Left lobe of liver (tissue), 2 donors: ENCODE results near the gene SAPCD1. TPM values are rescaled to one million over a fixed set of nuclear protein-coding genes. Genes with fewer than 3 reads are reported as not detected.

Source experiments
- ATAC-seq: fragments of 200-7000 bp; cut with Tn5 transposase; one replicate; pipeline ENCODE4 v1.9.1; 2020; ENCODE audit warnings: mild to moderate bottlenecking, moderate library complexity
- DNase-seq: peaks from one replicate; pipeline ENCODE4 v3.0.0-alpha.2; 2020; ENCODE audit warnings: low spot score
- total RNA-seq: library from RNA; stranded (reverse); gene quantifications from one replicate; pipeline ENCODE4 v1.2.1, GENCODE V29; 2021
- donor health status: DM: no; HTN: no; CAD: no; lungs with moderate emphysema.
- donor health status: DM: no; HTN: yes; CAD: no.

SAPCD1 gene
- 0.73 TPM for total RNA-seq

- ATAC-seq (no peak), DNase-seq (no peak)
These were observed at the start of gene SAPCD1 for GRCh38 chr6:31762356-31762755. Gene SAPCD1, plus strand, starts transcription at chr6:31762656. Its CDS starts 399 bp downstream, at chr6:31763055.

DNA sequence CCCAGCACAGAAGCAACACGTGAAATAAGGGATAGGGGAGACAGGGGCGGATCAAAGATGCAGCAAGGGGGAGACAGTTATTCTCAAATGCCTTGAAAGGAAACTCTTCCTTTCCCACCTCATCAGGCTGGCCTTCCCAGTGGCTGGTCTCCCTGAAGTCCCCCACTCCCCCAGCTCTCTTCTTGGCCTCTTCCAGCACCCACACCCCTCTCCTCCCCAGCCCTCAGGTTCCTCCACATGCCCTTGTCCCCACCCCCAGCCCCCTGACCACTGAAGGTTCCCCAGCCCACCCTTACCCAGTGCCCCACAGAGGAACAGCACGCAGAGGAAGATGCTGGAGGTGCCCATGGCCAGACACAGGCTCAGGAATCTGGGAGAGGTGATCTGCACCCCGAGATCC, 49.0 kb upstream of the SAPCD1 start:
- ATAC-seq, result no peak

GRCh38 chr6:31713991-31714684, 48.3 kb upstream of the SAPCD1 start:
- no peak for DNase-seq
- ATAC-seq, result no peak

More for the DNA sequence above, 49.0 kb upstream of the SAPCD1 start:
- no peak for DNase-seq

- no peak for ATAC-seq
- no peak for DNase-seq
These were observed 47.2 kb upstream of the SAPCD1 start, which contains the start of gene LY6G6D for GRCh38 chr6:31715022-31715958. Gene LY6G6D, plus strand, starts transcription at chr6:31715348. Its CDS starts 8 bp downstream, at chr6:31715356.

- DNase-seq (no peak), ATAC-seq (peak; percentile 67)
These were observed 44.8 kb upstream of the SAPCD1 start for GRCh38 chr6:31717499-31718222.

GRCh38 chr6:31718265-31718664, 44.2 kb upstream of the SAPCD1 start:
- ATAC-seq (no peak), DNase-seq (no peak)

DNA sequence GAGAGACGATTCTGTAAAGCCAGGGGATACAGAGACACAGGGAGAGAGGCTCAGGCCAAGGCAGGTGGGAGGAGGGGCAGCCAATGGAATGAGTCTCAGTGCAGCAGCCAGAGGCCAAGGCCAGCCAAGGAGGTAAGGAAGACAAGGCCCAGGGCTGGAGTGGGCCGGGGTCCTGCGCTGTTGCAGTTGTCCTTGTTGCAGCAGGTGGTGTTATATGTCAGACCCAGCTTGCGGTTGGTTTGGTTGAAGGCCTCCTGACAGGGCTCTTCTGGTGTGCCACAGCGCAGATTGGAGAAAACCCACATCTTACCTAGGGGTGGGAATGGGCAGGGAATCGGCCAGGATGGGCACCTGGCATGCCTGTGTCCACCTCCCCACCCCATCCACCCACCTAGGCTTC, 43.5 kb upstream of the SAPCD1 start:
- ATAC-seq (no peak), DNase-seq (no peak)

GRCh38 chr6:31720196-31720770, 42.2 kb upstream of the SAPCD1 start:
- ATAC-seq (no peak), DNase-seq (no peak)

- ATAC-seq (no peak), DNase-seq (no peak)
These were observed 41.0 kb upstream of the SAPCD1 start, which contains the start of gene LY6G6C for GRCh38 chr6:31721351-31722020. Gene LY6G6C, minus strand, starts transcription at chr6:31721746. Its CDS starts 67 bp downstream, at chr6:31721679.

- ATAC-seq (no peak), DNase-seq (no peak)
These were observed 40.3 kb upstream of the SAPCD1 start for GRCh38 chr6:31722173-31722572.

DNA sequence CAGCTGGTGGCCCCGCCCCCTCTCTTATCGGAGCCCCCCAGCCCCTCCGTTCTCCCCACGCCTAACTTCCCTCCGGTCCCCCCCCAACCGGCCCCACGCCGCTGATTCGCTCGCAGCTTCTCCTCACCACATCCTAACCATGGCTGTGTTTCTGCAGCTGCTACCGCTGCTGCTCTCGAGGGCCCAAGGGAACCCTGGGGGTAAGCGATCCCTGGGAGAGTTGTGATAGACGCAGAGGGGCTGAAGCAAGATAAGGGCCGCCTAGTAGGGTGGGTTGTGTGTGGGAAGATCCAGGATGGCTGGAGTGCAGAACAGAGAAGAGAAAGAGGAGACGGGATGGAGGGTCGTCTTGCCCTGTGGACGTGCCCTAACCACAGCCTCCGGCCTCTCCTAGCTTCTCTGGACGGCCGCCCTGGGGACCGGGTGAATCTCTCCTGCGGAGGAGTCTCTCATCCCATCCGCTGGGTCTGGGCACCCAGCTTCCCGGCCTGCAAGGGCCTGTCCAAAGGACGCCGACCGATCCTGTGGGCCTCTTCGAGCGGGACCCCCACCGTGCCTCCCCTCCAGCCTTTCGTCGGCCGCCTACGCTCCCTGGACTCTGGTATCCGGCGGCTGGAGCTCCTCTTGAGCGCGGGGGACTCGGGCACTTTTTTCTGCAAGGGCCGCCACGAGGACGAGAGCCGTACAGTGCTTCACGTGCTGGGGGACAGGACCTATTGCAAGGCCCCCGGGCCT, 39.0 kb upstream of the SAPCD1 start, which contains the start of gene MPIG6B:
TSS of gene MPIG6B (plus strand) at position 129 of the 735 bp plus-strand sequence. CDS start at position 140, 11 bp downstream.
- DNase-seq (no peak), ATAC-seq (no peak)

- ATAC-seq, result no peak
- DNase-seq, result no peak
These were observed 38.3 kb upstream of the SAPCD1 start for GRCh38 chr6:31723980-31724691.

DNA sequence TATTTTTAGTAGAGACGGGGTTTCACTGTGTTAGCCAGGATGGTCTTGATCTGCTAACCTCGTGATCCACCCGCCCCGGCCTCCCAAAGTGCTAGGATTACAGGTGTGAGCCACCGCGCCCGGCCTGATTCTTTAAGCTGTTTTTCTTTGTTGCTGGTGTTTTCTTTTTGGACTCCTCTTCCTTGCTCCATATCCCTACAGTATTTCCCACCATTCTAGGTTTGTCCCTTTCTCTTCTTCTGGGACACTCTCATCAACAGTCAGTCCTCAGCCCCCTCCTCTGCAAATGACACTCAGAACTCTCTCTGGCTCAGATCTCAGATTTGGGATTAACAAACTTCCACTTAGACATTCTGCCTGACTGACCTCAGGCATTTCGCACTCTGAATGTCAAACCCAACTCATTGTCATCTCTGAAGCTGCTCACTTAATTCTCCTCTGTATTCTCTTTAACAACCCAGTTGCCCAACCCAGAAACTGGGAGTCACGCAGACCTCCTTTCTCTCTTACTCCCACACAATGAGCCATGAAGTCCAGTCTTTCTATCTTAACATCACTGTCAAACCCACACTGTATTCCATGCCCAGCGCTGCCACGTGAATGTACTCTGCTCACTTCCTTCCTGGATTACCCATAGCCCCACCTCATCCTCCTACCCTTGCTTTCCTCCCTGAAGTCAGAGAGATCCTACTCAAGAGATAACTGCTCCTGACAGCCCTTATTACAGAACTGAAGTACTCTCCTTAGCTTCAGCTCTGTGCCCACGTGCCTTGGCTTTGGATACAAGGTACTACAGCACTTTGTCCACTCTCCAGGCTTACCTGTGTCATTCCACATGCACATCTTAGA, 36.7 kb upstream of the SAPCD1 start:
- DNase-seq, result no peak
- ATAC-seq, result no peak

GRCh38 chr6:31727034-31727716, 35.3 kb upstream of the SAPCD1 start:
- DNase-seq (no peak), ATAC-seq (no peak)

GRCh38 chr6:31727717-31728671, 34.5 kb upstream of the SAPCD1 start:
- ATAC-seq, result no peak
- no peak for DNase-seq
